NCI-H82 treated with DMSO at 0.1 percent for 48 hours (cell line): ENCODE data around the gene MISP.

Experiments
- DNase-seq: peaks from one replicate; lab custom pipeline; 2025; ENCODE audit not compliant: unreplicated experiment; lab: John Stamatoyannopoulos, UW

MISP gene

DNA sequence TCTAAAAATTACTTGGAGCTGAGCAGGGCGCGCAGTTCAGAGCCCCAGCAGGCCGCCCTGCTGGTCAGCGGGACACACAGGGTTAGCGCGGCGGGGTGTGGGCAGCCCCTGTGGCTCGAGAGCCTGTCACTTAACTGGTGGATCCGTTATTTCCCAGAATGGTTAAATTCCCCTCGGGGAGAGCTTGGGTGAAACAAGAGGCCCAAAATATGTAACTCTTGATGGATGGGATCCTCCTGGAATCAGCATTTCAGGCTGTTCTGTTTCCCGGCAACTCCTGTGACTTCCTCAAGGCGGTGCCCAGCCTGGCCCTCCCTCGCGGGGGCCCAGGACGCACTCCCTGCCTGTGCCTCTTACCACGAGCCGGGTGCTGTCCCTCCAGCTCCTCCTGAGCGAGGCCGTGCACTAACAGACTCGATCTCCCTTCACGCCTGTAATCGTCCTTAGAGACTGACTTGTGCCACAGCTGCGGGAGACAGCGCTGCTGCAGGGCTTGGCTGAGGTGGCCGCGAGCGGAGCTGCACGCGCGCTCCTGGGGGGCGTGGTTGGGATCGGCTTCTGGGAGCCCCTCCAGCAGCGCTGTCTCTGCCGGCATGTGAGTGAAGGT, 56.0 kb downstream of the MISP start:
- no peak for DNase-seq

DNA sequence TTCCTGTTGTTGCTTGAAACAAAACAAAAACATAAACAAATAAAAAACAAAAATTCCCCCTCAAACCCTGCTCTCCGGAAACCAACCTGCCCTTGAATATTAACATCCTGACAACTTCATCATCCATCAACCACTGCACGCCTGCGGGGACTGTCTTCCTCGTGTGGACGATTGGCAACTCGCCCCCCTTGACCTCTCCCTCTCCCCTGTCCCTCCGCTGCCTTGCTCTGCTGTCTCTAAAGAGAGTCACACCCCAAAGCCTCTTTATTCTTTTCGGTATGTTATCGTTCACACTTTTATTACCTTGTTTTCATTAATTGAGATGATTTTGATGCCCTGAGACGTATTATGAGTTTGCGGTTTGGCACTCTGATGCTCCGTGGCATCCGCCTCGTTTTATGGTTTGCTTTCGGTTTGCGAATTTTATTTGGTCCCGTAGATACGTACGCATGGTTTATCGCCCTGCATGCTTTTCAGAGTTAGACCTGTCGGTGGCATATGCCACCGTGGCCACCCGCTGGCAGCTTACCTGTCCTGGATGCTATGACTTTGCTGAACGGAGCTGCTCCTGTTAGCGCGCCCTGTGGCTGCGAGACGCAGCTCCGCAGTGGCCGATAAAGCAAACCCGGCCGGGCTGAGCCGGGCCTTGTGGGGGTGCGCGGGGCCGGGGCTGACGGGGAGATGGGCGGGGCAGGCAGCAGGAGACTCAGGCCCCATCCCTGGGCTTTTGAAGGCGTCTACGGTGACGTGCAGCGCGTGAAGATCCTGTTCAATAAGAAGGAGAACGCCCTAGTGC, 56.9 kb downstream of the MISP start:
- DNase-seq = no peak

DNA sequence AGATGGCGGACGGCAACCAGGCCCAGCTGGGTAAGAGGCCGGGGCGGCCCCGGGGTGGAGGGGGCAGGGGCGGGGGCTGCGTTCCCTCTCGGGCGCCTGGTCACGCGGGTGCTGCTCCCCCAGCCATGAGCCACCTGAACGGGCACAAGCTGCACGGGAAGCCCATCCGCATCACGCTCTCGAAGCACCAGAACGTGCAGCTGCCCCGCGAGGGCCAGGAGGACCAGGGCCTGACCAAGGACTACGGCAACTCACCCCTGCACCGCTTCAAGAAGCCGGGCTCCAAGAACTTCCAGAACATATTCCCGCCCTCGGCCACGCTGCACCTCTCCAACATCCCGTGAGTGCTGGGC, 57.5 kb downstream of the MISP start:
- no peak for DNase-seq

DNA sequence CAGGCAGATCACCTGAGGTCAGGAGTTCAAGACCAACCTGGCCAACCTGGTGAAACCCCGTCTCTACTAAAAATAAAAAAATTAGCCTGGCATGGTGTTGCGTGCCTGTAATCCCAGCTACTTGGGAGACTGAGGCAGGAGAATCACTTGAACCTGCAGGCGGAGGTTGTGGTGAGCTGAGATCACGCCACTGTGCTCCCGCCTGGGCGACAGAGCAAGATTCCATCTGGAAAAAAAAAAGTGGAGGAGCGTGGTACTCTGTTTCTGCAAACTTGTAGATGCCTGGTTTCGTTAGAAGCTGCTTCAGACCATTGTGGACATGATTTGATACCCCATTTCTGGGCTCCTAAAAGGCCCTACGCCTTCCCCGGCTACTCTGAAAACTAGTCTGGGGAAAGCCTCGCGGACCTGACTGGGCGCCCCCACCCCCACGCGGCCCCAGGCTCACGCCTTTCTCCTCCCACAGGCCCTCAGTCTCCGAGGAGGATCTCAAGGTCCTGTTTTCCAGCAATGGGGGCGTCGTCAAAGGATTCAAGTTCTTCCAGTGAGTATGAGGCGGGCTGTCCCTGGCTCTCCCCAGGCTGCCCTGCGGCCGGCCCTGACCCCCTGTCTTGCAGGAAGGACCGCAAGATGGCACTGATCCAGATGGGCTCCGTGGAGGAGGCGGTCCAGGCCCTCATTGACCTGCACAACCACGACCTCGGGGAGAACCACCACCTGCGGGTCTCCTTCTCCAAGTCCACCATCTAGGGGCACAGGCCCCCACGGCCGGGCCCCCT, 59.4 kb downstream of the MISP start:
- no peak for DNase-seq

DNA sequence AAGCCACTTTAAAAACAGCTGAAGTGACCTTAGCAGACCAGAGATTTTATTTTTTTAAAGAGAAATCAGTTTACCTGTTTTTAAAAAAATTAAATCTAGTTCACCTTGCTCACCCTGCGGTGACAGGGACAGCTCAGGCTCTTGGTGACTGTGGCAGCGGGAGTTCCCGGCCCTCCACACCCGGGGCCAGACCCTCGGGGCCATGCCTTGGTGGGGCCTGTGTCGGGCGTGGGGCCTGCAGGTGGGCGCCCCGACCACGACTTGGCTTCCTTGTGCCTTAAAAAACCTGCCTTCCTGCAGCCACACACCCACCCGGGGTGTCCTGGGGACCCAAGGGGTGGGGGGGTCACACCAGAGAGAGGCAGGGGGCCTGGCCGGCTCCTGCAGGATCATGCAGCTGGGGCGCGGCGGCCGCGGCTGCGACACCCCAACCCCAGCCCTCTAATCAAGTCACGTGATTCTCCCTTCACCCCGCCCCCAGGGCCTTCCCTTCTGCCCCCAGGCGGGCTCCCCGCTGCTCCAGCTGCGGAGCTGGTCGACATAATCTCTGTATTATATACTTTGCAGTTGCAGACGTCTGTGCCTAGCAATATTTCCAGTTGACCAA, 60.1 kb downstream of the MISP start:
- DNase-seq = no peak

DNA sequence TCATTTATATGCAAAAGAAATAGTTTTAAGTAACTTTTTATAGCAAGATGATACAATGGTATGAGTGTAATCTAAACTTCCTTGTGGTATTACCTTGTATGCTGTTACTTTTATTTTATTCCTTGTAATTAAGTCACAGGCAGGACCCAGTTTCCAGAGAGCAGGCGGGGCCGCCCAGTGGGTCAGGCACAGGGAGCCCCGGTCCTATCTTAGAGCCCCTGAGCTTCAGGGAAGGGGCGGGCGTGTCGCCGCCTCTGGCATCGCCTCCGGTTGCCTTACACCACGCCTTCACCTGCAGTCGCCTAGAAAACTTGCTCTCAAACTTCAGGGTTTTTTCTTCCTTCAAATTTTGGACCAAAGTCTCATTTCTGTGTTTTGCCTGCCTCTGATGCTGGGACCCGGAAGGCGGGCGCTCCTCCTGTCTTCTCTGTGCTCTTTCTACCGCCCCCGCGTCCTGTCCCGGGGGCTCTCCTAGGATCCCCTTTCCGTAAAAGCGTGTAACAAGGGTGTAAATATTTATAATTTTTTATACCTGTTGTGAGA, 60.7 kb downstream of the MISP start:
- no peak for DNase-seq

DNA sequence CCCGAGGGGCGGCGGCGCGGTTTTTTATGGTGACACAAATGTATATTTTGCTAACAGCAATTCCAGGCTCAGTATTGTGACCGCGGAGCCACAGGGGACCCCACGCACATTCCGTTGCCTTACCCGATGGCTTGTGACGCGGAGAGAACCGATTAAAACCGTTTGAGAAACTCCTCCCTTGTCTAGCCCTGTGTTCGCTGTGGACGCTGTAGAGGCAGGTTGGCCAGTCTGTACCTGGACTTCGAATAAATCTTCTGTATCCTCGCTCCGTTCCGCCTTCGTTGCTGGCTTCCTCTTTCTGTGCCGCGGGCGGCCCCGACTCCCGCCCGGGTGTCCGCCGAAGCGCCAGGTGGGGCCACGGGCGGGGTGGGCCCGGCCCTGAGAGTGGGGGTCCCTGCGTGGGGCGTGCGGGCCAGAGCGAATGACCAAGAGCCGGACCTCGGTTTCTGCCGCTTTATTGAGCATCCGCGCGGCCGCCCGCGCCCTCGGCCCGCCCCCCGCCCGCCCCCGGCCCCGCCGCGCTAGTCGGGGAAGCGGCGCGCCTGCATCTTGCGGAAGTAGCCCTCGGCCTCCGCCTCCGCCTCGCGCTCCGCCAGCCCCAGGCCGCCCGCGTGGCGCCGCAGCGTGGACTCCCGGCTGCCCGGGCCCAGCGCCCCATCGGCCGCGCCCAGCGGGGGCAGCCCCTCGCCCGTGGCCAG, 61.3 kb downstream of the MISP start:
- DNase-seq = no peak

DNA sequence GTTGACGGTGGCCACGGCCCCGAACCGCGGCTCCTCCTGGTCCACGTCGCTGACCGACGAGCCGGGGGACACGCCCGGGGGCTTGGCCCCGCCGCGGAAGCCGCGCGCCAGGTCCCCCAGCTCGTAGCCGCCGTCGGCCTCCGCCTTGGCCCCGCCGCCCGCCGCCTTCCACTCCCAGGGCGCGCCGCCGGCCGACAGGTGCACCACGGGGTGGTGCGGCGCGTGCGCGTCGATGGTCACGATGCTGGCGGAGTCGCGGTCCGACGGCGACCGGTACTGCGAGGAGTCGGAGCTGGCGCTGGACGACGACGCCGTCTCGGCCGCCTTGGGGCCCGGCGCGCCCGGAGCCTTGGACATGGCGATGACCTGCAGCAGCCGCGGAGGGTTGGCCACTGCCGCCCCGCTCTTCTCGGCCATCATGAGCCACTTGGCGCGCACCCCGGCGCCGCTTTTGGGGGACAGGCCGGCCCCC, 61.9 kb downstream of the MISP start:
- DNase-seq = no peak

DNA sequence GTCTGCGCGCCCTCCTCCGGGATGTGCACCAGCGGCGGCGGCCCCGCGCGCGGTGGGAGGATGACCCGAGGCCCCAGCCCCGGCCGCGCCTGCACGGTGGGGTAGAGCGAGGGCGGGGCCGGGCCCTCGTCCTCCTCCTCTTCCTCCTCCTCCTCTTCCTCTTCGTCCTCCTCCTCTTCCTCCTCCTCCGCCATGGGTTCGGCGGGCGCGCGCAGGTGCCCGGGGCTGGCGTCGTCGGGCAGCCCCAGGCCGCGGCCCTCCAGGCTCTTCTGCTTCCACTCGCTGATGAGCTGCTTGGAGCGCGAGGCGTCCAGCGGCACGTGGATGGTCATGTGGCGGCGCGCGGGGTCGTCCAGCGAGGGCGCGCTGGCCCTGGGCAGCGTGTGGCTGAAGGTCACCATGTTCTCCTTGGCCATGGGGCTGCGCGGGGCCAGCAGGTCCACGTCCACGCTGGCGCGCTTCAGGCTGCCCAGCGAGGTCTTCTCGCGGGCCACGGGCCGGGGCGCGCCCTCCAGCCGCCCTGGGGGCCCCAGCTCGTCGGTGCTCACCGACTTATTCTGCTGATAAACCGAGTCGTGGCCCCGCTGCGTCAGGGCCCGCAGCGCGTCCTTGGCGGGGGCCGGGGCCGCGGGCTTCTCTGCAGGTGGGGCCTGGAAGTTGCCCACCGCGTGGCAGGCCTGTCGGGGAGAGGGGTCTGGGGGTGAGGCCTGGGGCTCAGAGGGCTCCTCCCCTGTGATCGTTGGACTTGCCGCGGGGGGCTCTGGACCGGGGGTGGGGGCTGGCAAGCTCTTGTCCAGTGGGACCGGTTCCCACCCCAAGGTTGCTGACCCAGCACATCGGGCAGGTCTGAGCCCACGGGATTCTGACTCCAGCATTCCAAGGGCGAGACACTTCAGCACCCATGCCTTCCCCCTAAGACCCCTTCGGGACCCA, 62.6 kb downstream of the MISP start:
- no peak for DNase-seq
